T-helper 17 cell (primary cell): ENCODE measurements around the gene IMMP2L. TPM values are rescaled to one million over a fixed set of nuclear protein-coding genes. Genes with fewer than 3 reads are reported as not detected.
"Not testable (repeated sequence)": the region's sequence is repeated elsewhere in the genome, so short reads cannot be mapped to it uniquely, and the experiment has no call there.

Source experiments
- ATAC-seq: fragments of 150-1000 bp; cut with Tn5 transposase; 2 replicates; pipeline ENCODE4 v1.10.0; 2021; ENCODE audit warnings: mild to moderate bottlenecking, moderate library complexity
- DNase-seq, 3 donors: peaks; one replicate each; pipeline versions ENCODE4 v3.0.0 to v3.0.0-alpha.2; 2020 to 2021
- H3K9me3 ChIP-seq: one replicate; pipeline ENCODE4 v1.7.0; 2013; ENCODE audit warnings: low read length, mild to moderate bottlenecking; ENCODE audit not compliant: control insufficient read depth, poor library complexity, severe bottlenecking
- H3K27ac Mint-ChIP-seq: one replicate; pipeline ENCODE4 v1.8.0; 2022; ENCODE audit warnings: mild to moderate bottlenecking, moderate library complexity, mixed read lengths
- H3K27me3 Mint-ChIP-seq: one replicate; pipeline ENCODE4 v1.8.0; 2022; ENCODE audit warnings: mixed read lengths
- H3K36me3 Mint-ChIP-seq: one replicate; pipeline ENCODE4 v1.8.0; 2022; ENCODE audit warnings: low read depth, mixed read lengths
- H3K4me1 Mint-ChIP-seq: one replicate; pipeline ENCODE4 v1.8.0; 2022; ENCODE audit warnings: mild to moderate bottlenecking, mixed read lengths
- H3K4me3 Mint-ChIP-seq: one replicate; pipeline ENCODE4 v1.8.0; 2022; ENCODE audit warnings: mild to moderate bottlenecking, moderate library complexity, mixed read lengths
- total RNA-seq, 4 donors: library from RNA in 2 of 4; stranded (reverse) in 2 of 4; gene quantifications; one replicate each; pipeline ENCODE4 v1.2.3 and lab custom pipeline; 2022 to 2026

Gene IMMP2L
- total RNA-seq, 2 donors from 2014 or later: 17.9 to 19.9 TPM

- not testable (repeated sequence) for H3K9me3 ChIP-seq, H3K4me1 Mint-ChIP-seq, ATAC-seq, H3K4me3 Mint-ChIP-seq, H3K36me3 Mint-ChIP-seq, H3K27me3 Mint-ChIP-seq, H3K27ac Mint-ChIP-seq, DNase-seq
Measured at GRCh38 chr7:111581207-111581606, 18.9 kb upstream of the IMMP2L start.

- DNase-seq (no peak), ATAC-seq (no peak)
- no peak overlapping the region for H3K27ac Mint-ChIP-seq
- no peak overlapping the region for H3K4me3 Mint-ChIP-seq
- H3K36me3 Mint-ChIP-seq: no peaks in the 10 kb centered on the region
- H3K4me1 Mint-ChIP-seq: no peaks in the 10 kb centered on the region
- H3K27me3 Mint-ChIP-seq: no peaks in the 10 kb centered on the region
- H3K9me3 ChIP-seq: no peaks in the 10 kb centered on the region
Measured at GRCh38 chr7:111578754-111579153, 16.5 kb upstream of the IMMP2L start.

- H3K36me3 Mint-ChIP-seq: peaks cover 3% of the 10 kb centered on the region
- DNase-seq (no peak), ATAC-seq (no peak)
- peaks cover 3% of the 10 kb centered on the region for H3K9me3 ChIP-seq
- H3K4me1 Mint-ChIP-seq: no peaks in the 10 kb centered on the region
- peaks cover 11% of the 10 kb centered on the region for H3K27me3 Mint-ChIP-seq
- H3K4me3 Mint-ChIP-seq: no peak overlapping the region
- H3K27ac Mint-ChIP-seq: no peak overlapping the region
Measured at GRCh38 chr7:111571720-111572119, 9.4 kb upstream of the IMMP2L start.

GRCh38 chr7:111568870-111569462, 6.7 kb upstream of the IMMP2L start:
- Mint-ChIP-seq H3K27ac (no peak overlapping the region), H3K36me3 (peaks cover 3% of the 10 kb centered on the region), H3K4me3 (no peak overlapping the region), H3K27me3 (peaks cover 11% of the 10 kb centered on the region), H3K4me1 (no peaks in the 10 kb centered on the region)
- DNase-seq (no peak), ATAC-seq (no peak)
- peaks cover 3% of the 10 kb centered on the region for H3K9me3 ChIP-seq

GRCh38 chr7:111568419-111568818, 6.1 kb upstream of the IMMP2L start:
- peaks cover 3% of the 10 kb centered on the region for H3K9me3 ChIP-seq
- no peak for ATAC-seq
- H3K4me3 Mint-ChIP-seq: no peak overlapping the region
- H3K4me1 Mint-ChIP-seq: no peaks in the 10 kb centered on the region
- no peak for DNase-seq
- peaks cover 3% of the 10 kb centered on the region for H3K36me3 Mint-ChIP-seq
- H3K27ac Mint-ChIP-seq: no peak overlapping the region
- H3K27me3 Mint-ChIP-seq: peaks cover 11% of the 10 kb centered on the region

- Mint-ChIP-seq H3K4me3 (no peak overlapping the region), H3K27me3 (peaks cover 11% of the 10 kb centered on the region), H3K36me3 (peaks cover 3% of the 10 kb centered on the region), H3K4me1 (peaks cover 24% of the 10 kb centered on the region), H3K27ac (no peak overlapping the region)
- DNase-seq (no peak), ATAC-seq (no peak)
- H3K9me3 ChIP-seq: no peaks in the 10 kb centered on the region
Measured at GRCh38 chr7:111564078-111564477, 1.8 kb upstream of the IMMP2L start.

GRCh38 chr7:111561654-111561903, 713 bp downstream of the IMMP2L start:
- Mint-ChIP-seq H3K27ac (peak overlapping the region; percentile 88), H3K4me1 (peaks cover 30% of the 10 kb centered on the region), H3K4me3 (peak overlapping the region; percentile 90), H3K27me3 (no peaks in the 10 kb centered on the region), H3K36me3 (peaks cover 11% of the 10 kb centered on the region)
- DNase-seq (no peak), ATAC-seq (no peak)
- no peaks in the 10 kb centered on the region for H3K9me3 ChIP-seq

- no peak for ATAC-seq
- H3K4me3 Mint-ChIP-seq: peak overlapping the region; percentile 90
- no peaks in the 10 kb centered on the region for H3K9me3 ChIP-seq
- no peak for DNase-seq
- no peaks in the 10 kb centered on the region for H3K27me3 Mint-ChIP-seq
- H3K27ac Mint-ChIP-seq: peak overlapping the region; percentile 88
- H3K36me3 Mint-ChIP-seq: peaks cover 14% of the 10 kb centered on the region
- peaks cover 30% of the 10 kb centered on the region for H3K4me1 Mint-ChIP-seq
Measured at GRCh38 chr7:111560773-111561653, 1.3 kb downstream of the IMMP2L start.

- no peak for ATAC-seq
- H3K36me3 Mint-ChIP-seq: peaks cover 18% of the 10 kb centered on the region
- no peak for DNase-seq
- no peak overlapping the region for H3K27ac Mint-ChIP-seq
- H3K4me3 Mint-ChIP-seq: no peak overlapping the region
- no peaks in the 10 kb centered on the region for H3K27me3 Mint-ChIP-seq
- peaks cover 30% of the 10 kb centered on the region for H3K4me1 Mint-ChIP-seq
- H3K9me3 ChIP-seq: no peaks in the 10 kb centered on the region
Measured at GRCh38 chr7:111558991-111559390, 3.3 kb downstream of the IMMP2L start.

- no peaks in the 10 kb centered on the region for H3K9me3 ChIP-seq
- Mint-ChIP-seq H3K36me3 (peaks cover 18% of the 10 kb centered on the region), H3K4me1 (peaks cover 26% of the 10 kb centered on the region), H3K4me3 (no peak overlapping the region), H3K27me3 (no peaks in the 10 kb centered on the region), H3K27ac (no peak overlapping the region)
- DNase-seq (no peak), ATAC-seq (no peak)
Measured at GRCh38 chr7:111556977-111557376, 5.3 kb downstream of the IMMP2L start.

GRCh38 chr7:111554086-111554485, 8.2 kb downstream of the IMMP2L start:
- no peak for ATAC-seq
- no peak overlapping the region for H3K27ac Mint-ChIP-seq
- peaks cover 20% of the 10 kb centered on the region for H3K36me3 Mint-ChIP-seq

GRCh38 chr7:111541067-111541466, 21.2 kb downstream of the IMMP2L start:
- DNase-seq: no peak
- Mint-ChIP-seq H3K27me3 (no peaks in the 10 kb centered on the region), H3K4me3 (no peak overlapping the region), H3K36me3 (peaks cover 5% of the 10 kb centered on the region), H3K4me1 (peaks cover 7% of the 10 kb centered on the region), H3K27ac (no peak overlapping the region)
- no peaks in the 10 kb centered on the region for H3K9me3 ChIP-seq
- no peak for ATAC-seq

More at GRCh38 chr7:111554086-111554485, 8.2 kb downstream of the IMMP2L start:
- peaks cover 8% of the 10 kb centered on the region for H3K4me1 Mint-ChIP-seq
- DNase-seq: no peak
- no peaks in the 10 kb centered on the region for H3K9me3 ChIP-seq
- no peak overlapping the region for H3K4me3 Mint-ChIP-seq
- H3K27me3 Mint-ChIP-seq: no peaks in the 10 kb centered on the region

GRCh38 chr7:111540199-111540815, 22.0 kb downstream of the IMMP2L start:
- Mint-ChIP-seq H3K27me3 (no peaks in the 10 kb centered on the region), H3K4me1 (peaks cover 7% of the 10 kb centered on the region), H3K36me3 (peaks cover 5% of the 10 kb centered on the region), H3K4me3 (no peak overlapping the region), H3K27ac (no peak overlapping the region)
- no peak for ATAC-seq
- DNase-seq: no peak
- no peaks in the 10 kb centered on the region for H3K9me3 ChIP-seq
